Keratinocyte (primary cell): Measurements from ENCODE around the gene ERVK3-1. TPM values are rescaled to one million over a fixed set of nuclear protein-coding genes. Genes with fewer than 3 reads are reported as not detected.
A peak's percentile ranks its signal among the peaks of the same experiment; 100 is the strongest.

Experiments
- DNase-seq: peaks from one replicate; pipeline ENCODE4 v3.0.0-alpha.2; 2011; ENCODE audit warnings: low read depth, missing footprints, low spot score
- FAIRE-seq: peaks from 2 replicates; lab custom pipeline; 2011; peaks lifted over from hg19 to GRCh38; lab: Jason Lieb, UNC
- H2AFZ ChIP-seq: 2 replicates; pipeline ENCODE4 v1.6.0; 2012; ENCODE audit warnings: low read length, control low read depth, inconsistent platforms; ENCODE audit not compliant: control insufficient read depth
- H3K27ac ChIP-seq: 2 replicates; pipeline ENCODE4 v1.5.1; 2011; ENCODE audit warnings: low read length; ENCODE audit not compliant: control insufficient read depth, insufficient read depth
- H3K27me3 ChIP-seq: 3 replicates; pipeline ENCODE4 v1.6.0; 2011; ENCODE audit warnings: low read length; ENCODE audit not compliant: control insufficient read depth, insufficient read depth; ENCODE audit errors: extremely low read depth
- H3K36me3 ChIP-seq, 2 experiments: 2 replicates in 1 of 2; 3 replicates in 1 of 2; pipeline ENCODE4 v1.5.1; 2011; ENCODE audit warnings: low read length in 2 of 2, mild to moderate bottlenecking in 1 of 2; ENCODE audit not compliant: control insufficient read depth in 2 of 2, insufficient read depth in 2 of 2; ENCODE audit errors: extremely low read depth in 1 of 2
- H3K4me1 ChIP-seq: 3 replicates; pipeline ENCODE4 v1.5.1; 2011; ENCODE audit warnings: low read length; ENCODE audit not compliant: control insufficient read depth, insufficient read depth; ENCODE audit errors: extremely low read depth
- H3K4me2 ChIP-seq: 3 replicates; pipeline ENCODE4 v1.6.0; 2011; ENCODE audit warnings: low read depth, low read length; ENCODE audit not compliant: control insufficient read depth, insufficient read depth; ENCODE audit errors: extremely low read depth
- H3K4me3 ChIP-seq, 3 experiments: fragments of 200-600 bp in 1 of 3; sonication (generic) in 1 of 3; 2 replicates in 2 of 3; 3 replicates in 1 of 3; pipeline ENCODE4 v1.5.1; 2011 to 2016; ENCODE audit warnings: low read length in 3 of 3, mild to moderate bottlenecking in 3 of 3, control low read depth in 2 of 3, inconsistent platforms in 1 of 3, low read depth in 1 of 3, mixed read lengths in 1 of 3, mixed run types in 1 of 3, moderate library complexity in 1 of 3; ENCODE audit not compliant: control insufficient read depth in 2 of 3, insufficient read depth in 2 of 3; ENCODE audit errors: extremely low read depth in 1 of 3
- H3K79me2 ChIP-seq: 2 replicates; pipeline ENCODE4 v1.6.0; 2012; ENCODE audit warnings: low read length; ENCODE audit not compliant: control insufficient read depth, insufficient read depth
- H3K9ac ChIP-seq: 3 replicates; pipeline ENCODE4 v1.6.0; 2011; ENCODE audit warnings: low read length; ENCODE audit not compliant: control insufficient read depth, insufficient read depth; ENCODE audit errors: extremely low read depth
- H3K9me1 ChIP-seq: 3 replicates; pipeline ENCODE4 v1.6.0; 2011; ENCODE audit warnings: low read length; ENCODE audit not compliant: control insufficient read depth, insufficient read depth; ENCODE audit errors: extremely low read depth
- H3K9me3 ChIP-seq: 2 replicates; pipeline ENCODE4 v1.5.1; 2012; ENCODE audit warnings: low read depth, low read length; ENCODE audit not compliant: control insufficient read depth
- H4K20me1 ChIP-seq: 3 replicates; pipeline ENCODE4 v1.6.0; 2011; ENCODE audit warnings: low read length; ENCODE audit not compliant: control insufficient read depth, insufficient read depth; ENCODE audit errors: extremely low read depth
- EZH2 ChIP-seq: IDR thresholded peaks from one replicate; pipeline ENCODE4 v1.6.1; 2012; ENCODE audit warnings: inconsistent platforms, mild to moderate bottlenecking, low read length, moderate library complexity
- dilution Hi-C: fragments of 300-500 bp; cut with MboI; formaldehyde crosslinking; loops from one replicate; pipeline ENCODE4 v1.7.0; 2020; ENCODE audit warnings: low sequenced_read_pairs; ENCODE audit not compliant: extremely low pct_ligation_motif_present
- polyA plus RNA-seq, 5 experiments: library from polyadenylated mRNA; depleted of rRNA in 3 of 5; stranded (reverse) in 3 of 5; stranded (forward) in 1 of 5; unstranded in 1 of 5; fragments of >200 nt; gene quantifications; 1 replicate in 1 of 5; 2 replicates in 3 of 5; 3 replicates in 1 of 5; pipeline versions ENCODE4 v1.2.1 to v1.2.3, GENCODE V29; 2011 to 2012; ENCODE audit warnings: missing spikeins in 2 of 5, low read depth in 1 of 5, low replicate concordance in 1 of 5
- TF ChIP-seq, protein P1 (sequence below), 3 experiments: IDR thresholded peaks in 1 of 3; conservative IDR thresholded peaks in 1 of 3; optimal IDR thresholded peaks in 1 of 3; 2 replicates in 2 of 3; 3 replicates in 1 of 3; pipeline versions ENCODE3 to v1.5.1; 2011; ENCODE audit warnings: low read length in 3 of 3, mild to moderate bottlenecking in 3 of 3, moderate library complexity in 2 of 3, control low read depth in 1 of 3, inconsistent platforms in 1 of 3; ENCODE audit not compliant: insufficient read depth in 2 of 3; ENCODE audit errors: extremely low read depth in 1 of 3

The ERVK3-1 gene
- polyA plus RNA-seq, 1 donor (not counting 4 experiments of a cell fraction or from before 2014, with no cell fraction given), result 48.6 TPM

DNA sequence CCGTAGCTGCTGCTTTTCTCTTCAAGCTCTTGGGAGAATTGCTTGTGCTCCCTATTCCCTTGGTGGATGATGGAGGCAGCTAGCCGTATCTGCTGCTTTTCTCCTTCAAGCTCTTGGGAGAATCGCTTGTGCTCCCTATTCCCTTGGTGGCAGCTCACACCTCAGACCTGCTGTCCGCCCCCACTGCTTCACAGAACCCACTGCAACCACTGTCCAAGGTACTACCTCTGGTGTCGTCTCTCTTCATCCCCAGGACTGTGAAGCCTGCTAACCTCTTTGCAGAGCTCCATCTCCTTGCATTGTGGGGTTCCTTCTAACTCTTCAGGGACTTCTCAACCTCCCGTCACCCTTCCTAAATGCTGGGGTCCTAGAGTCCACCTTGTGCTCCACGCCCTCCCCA is 4.6 kb upstream of the ERVK3-1 start:
- DNase-seq (no peak), FAIRE-seq (no peak)
- H3K4me3 ChIP-seq, result no peak overlapping the region
- H3K4me1 ChIP-seq, result peaks cover 5% of the 10 kb centered on the region
- H4K20me1 ChIP-seq, result no peaks in the 10 kb centered on the region
- no peak overlapping the region for H2AFZ ChIP-seq
- dilution Hi-C loops, result no loop called here
- peaks cover 4 to 7% of the 10 kb centered on the region in 2 experiments for H3K36me3 ChIP-seq
- H3K4me2 ChIP-seq, result no peak overlapping the region
- H3K79me2 ChIP-seq, result peaks cover 13% of the 10 kb centered on the region
- H3K27me3 ChIP-seq, result no peaks in the 10 kb centered on the region
- H3K9me3 ChIP-seq, result no peaks in the 10 kb centered on the region
- TF ChIP-seq, protein P1, sequence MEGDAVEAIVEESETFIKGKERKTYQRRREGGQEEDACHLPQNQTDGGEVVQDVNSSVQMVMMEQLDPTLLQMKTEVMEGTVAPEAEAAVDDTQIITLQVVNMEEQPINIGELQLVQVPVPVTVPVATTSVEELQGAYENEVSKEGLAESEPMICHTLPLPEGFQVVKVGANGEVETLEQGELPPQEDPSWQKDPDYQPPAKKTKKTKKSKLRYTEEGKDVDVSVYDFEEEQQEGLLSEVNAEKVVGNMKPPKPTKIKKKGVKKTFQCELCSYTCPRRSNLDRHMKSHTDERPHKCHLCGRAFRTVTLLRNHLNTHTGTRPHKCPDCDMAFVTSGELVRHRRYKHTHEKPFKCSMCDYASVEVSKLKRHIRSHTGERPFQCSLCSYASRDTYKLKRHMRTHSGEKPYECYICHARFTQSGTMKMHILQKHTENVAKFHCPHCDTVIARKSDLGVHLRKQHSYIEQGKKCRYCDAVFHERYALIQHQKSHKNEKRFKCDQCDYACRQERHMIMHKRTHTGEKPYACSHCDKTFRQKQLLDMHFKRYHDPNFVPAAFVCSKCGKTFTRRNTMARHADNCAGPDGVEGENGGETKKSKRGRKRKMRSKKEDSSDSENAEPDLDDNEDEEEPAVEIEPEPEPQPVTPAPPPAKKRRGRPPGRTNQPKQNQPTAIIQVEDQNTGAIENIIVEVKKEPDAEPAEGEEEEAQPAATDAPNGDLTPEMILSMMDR (optimal IDR thresholded peaks at IDR 0.05 in 1 of 3, IDR thresholded peaks at IDR 0.05 in 1 of 3, conservative IDR thresholded peaks at IDR 0.05 in 1 of 3; ENCODE audit: extremely low read depth in 1 of 3, insufficient read depth in 2 of 3, low read length in 3 of 3), result no peak
- TF ChIP-seq EZH2, result no peak
- no peak overlapping the region for H3K9ac ChIP-seq
- no peak overlapping the region for H3K27ac ChIP-seq
- H3K9me1 ChIP-seq, result no peaks in the 10 kb centered on the region

DNA sequence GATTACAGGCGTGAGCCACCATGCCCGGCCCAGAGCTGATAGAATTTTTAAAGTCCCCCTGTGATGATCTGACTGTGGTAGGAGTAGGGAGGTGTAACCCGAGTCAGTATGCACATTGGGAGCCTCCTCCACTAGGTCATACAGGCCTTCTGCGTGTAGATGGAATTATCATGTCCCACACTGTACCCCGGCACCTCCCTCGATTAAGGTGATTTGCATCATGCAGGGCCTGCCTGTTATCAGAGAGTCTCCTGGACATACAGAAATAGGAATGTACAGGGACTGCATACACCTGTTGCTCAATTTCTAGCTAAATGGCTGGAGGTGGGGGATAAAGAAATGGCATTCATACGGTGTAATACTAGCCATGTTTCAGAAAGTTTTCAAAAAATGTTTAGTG is 922 bp upstream of the ERVK3-1 start:
- no peak overlapping the region for H3K9ac ChIP-seq
- FAIRE-seq, result no peak
- H3K4me1 ChIP-seq, result peaks cover 13% of the 10 kb centered on the region
- H3K27me3 ChIP-seq, result no peaks in the 10 kb centered on the region
- H3K4me3 ChIP-seq, result peak overlapping the region in 1 of 3 experiments; percentile 95
- TF ChIP-seq, protein P1 (optimal IDR thresholded peaks at IDR 0.05 in 1 of 3, IDR thresholded peaks at IDR 0.05 in 1 of 3, conservative IDR thresholded peaks at IDR 0.05 in 1 of 3; ENCODE audit: extremely low read depth in 1 of 3, insufficient read depth in 2 of 3, low read length in 3 of 3), result no peak
- TF ChIP-seq EZH2, result no peak
- no peak for DNase-seq
- no peaks in the 10 kb centered on the region for H3K9me3 ChIP-seq
- dilution Hi-C loops, result no loop called here
- no peaks in the 10 kb centered on the region for H3K9me1 ChIP-seq
- no peak overlapping the region for H2AFZ ChIP-seq
- H3K4me2 ChIP-seq, result peak overlapping the region; percentile 98
- peaks cover 36% of the 10 kb centered on the region for H3K79me2 ChIP-seq
- H4K20me1 ChIP-seq, result no peaks in the 10 kb centered on the region
- H3K27ac ChIP-seq, result no peak overlapping the region
- peaks cover 9 to 23% of the 10 kb centered on the region in 2 experiments for H3K36me3 ChIP-seq
